GM10248 (cell line): ENCODE data around the gene TANC2.

Source experiments
- CTCF ChIA-PET: fragments of 300-600 bp; sonication (Branson Sonifier 250); formaldehyde crosslinking; extraction: SDS; loops from one replicate; lab custom pipeline; 2021; ENCODE audit warnings: antibody characterized with exemption; lab: Yijun Ruan, JAX
- POLR2A ChIA-PET: fragments of 350-650 bp; sonication (Branson Sonifier 250); formaldehyde crosslinking; extraction: SDS; loops from one replicate; lab custom pipeline; 2020; ENCODE audit warnings: antibody characterized with exemption; lab: Yijun Ruan, JAX
- DNase-seq: peaks from one replicate; pipeline ENCODE4 v3.0.0; 2012; ENCODE audit errors: extremely low spot score
- CTCF ChIP-seq: IDR thresholded peaks from 2 replicates; pipeline ENCODE4 v1.5.1; 2012; ENCODE audit warnings: mild to moderate bottlenecking, low read depth; ENCODE audit errors: extremely low read depth, missing control alignments, control extremely low read depth

The TANC2 gene

GRCh38 chr17:63001689-63002394 is 35.8 kb downstream of the TANC2 start:
- ChIA-PET CTCF (no interaction called here), POLR2A (no interaction called here)
- DNase-seq: no peak
- no peak for TF ChIP-seq CTCF

GRCh38 chr17:63002625-63003024 is 36.6 kb downstream of the TANC2 start:
- ChIA-PET POLR2A (no interaction called here), CTCF (interaction anchor here (1.5 kb wide), 1 partner anchor 10 kb away, joined by 3 read pairs; no protein-coding TSS in a partner anchor)
- TF ChIP-seq CTCF: no peak
- DNase-seq: no peak

- no peak for DNase-seq
- CTCF ChIA-PET: no interaction called here
- TF ChIP-seq CTCF: no peak
- POLR2A ChIA-PET: no interaction called here
Measured at GRCh38 chr17:63015824-63016223, 49.8 kb downstream of the TANC2 start.
